Activated naive CD4-positive, alpha-beta T cell treated with anti-CD3 and anti-CD28 coated beads, Interleukin-2, amount 50 U/mL, for 16 hours (primary cell): ENCODE measurements around the gene UPB1.

ENCODE experiments used
- DNase-seq: peaks from one replicate; pipeline ENCODE4 v3.0.0-alpha.2; 2020

The UPB1 gene

DNA sequence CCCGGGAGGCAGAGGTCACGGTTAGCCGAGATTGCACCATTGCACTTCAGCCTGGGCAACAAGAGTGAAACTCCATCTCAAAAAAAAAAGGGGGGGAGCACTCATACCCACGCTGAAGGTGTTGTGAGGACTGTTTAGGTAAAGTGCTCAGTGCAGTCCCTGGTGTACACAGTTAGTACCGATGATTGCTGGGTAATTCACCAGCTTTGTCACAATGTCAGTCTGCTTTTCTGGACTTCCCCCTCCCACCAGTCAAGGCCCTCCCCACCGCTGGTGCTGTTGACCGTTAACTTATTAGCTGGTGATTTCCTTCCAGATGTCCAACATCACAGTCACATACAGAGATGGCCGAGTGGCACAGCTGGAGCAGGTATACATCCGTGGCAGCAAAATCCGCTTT, 72.5 kb downstream of the UPB1 start:
- DNase-seq = no peak

DNA sequence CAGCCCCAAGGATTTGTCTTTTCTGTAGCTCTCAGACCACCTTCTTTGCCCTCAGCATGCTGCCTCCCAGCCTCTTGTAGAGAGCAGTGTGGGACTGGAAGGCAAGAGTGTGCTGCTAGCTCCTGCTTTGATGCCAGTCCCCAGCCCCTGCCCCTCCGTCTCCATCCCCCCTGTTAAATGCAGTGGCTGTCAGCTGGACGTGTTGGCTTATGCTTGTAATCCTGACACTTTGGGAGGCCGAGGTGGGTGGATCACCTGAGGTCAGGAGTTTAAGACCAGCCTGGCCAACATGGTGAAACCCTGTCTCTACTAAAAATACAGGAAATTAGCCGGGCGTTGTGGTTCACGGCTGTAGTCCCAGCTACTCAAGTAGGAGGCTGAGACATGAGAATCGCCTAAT, 76.1 kb downstream of the UPB1 start:
- DNase-seq = no peak

DNA sequence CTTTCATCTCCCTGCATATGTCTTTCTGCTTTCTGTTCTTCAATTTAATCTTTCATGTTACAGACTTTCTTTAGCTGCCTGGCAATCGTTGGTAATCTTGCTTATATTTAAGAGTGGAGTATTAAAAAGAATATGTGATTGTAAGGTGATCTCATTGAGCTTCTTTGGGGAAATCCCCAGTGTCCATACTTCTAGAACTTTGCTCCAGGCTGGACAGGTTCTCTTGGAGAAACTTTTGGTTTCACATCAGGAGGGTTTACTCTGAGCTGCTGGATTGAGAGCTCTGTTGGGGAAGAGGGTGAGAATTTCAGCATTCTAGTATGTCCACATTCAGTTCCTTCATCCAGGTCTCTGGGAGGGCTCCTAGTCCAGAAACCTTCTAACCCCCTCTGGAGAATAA, 81.6 kb downstream of the UPB1 start:
- no peak for DNase-seq
